Neural progenitor cell (in vitro differentiated cells): Measurements from ENCODE around the gene CD300C. TPM values are rescaled to one million over a fixed set of nuclear protein-coding genes. Genes with fewer than 3 reads are reported as not detected.

Experiments
- DNase-seq: peaks from one replicate; pipeline ENCODE4 v3.0.0-alpha.2; 2016; ENCODE audit warnings: low spot score
- H2AFZ ChIP-seq: fragments of 200-600 bp; sonication (generic); replicated peaks from 2 replicates; pipeline ENCODE4 v1.6.1; 2016; ENCODE audit warnings: antibody characterized with exemption
- H3F3A ChIP-seq: fragments of 200-600 bp; sonication (generic); 2 replicates; pipeline ENCODE4 v1.6.1; 2016; ENCODE audit warnings: antibody characterized with exemption, low read depth
- H3K27ac ChIP-seq: fragments of 200-600 bp; sonication (generic); 2 replicates; pipeline ENCODE4 v1.5.1; 2016; ENCODE audit warnings: mild to moderate bottlenecking
- H3K27me3 ChIP-seq: fragments of 200-600 bp; sonication (generic); 2 replicates; pipeline ENCODE4 v1.6.1; 2016; ENCODE audit warnings: mild to moderate bottlenecking, moderate library complexity
- H3K36me3 ChIP-seq: fragments of 200-600 bp; sonication (generic); 2 replicates; pipeline ENCODE4 v1.5.1; 2016
- H3K4me1 ChIP-seq: fragments of 200-600 bp; sonication (generic); 2 replicates; pipeline ENCODE4 v1.6.1; 2016; ENCODE audit warnings: mixed run types
- H3K4me2 ChIP-seq: fragments of 200-600 bp; sonication (generic); 2 replicates; pipeline ENCODE4 v1.6.1; 2016
- H3K4me3 ChIP-seq: fragments of 200-600 bp; sonication (generic); 2 replicates; pipeline ENCODE4 v1.5.1; 2016
- H3K79me2 ChIP-seq: fragments of 200-600 bp; sonication (generic); 2 replicates; pipeline ENCODE4 v1.6.1; 2016; ENCODE audit warnings: low read depth
- H3K9ac ChIP-seq: fragments of 200-600 bp; sonication (generic); 2 replicates; pipeline ENCODE4 v1.6.1; 2016
- H3K9me3 ChIP-seq: fragments of 200-600 bp; sonication (generic); 2 replicates; pipeline ENCODE4 v1.5.1; 2016; ENCODE audit warnings: low read depth
- H4K20me1 ChIP-seq: fragments of 200-600 bp; sonication (generic); 2 replicates; pipeline ENCODE4 v1.6.1; 2016; ENCODE audit warnings: low read depth
- H3K27ac Mint-ChIP-seq: 3 replicates; pipeline ENCODE4 v1.8.0; 2021; ENCODE audit warnings: mixed read lengths
- H3K27me3 Mint-ChIP-seq: 2 replicates; pipeline ENCODE4 v1.8.0; 2022; ENCODE audit warnings: low read depth, mild to moderate bottlenecking, inconsistent platforms, moderate library complexity, mixed read lengths; ENCODE audit not compliant: insufficient read depth
- H3K36me3 Mint-ChIP-seq: 3 replicates; pipeline ENCODE4 v1.8.0; 2021; ENCODE audit warnings: mixed read lengths
- H3K4me1 Mint-ChIP-seq: 3 replicates; pipeline ENCODE4 v1.8.0; 2021; ENCODE audit warnings: mixed read lengths
- H3K4me3 Mint-ChIP-seq: 3 replicates; pipeline ENCODE4 v1.8.0; 2021; ENCODE audit warnings: mild to moderate bottlenecking, moderate library complexity, mixed read lengths
- H3K9me3 Mint-ChIP-seq: 3 replicates; pipeline ENCODE4 v1.8.0; 2020; ENCODE audit warnings: mixed read lengths
- CTCF ChIP-seq: fragments of 200-600 bp; sonication (generic); IDR thresholded peaks from 2 replicates; pipeline ENCODE4 v1.5.1; 2017; ENCODE audit warnings: antibody characterized with exemption, mild to moderate bottlenecking
- EZH2 ChIP-seq: fragments of 200-600 bp; sonication (generic); IDR thresholded peaks from 2 replicates; pipeline ENCODE4 v1.6.1; 2017; ENCODE audit warnings: antibody characterized with exemption, mild to moderate bottlenecking, moderate library complexity
- EZH2phosphoT487 ChIP-seq: fragments of 200-600 bp; sonication (generic); IDR thresholded peaks from 2 replicates; pipeline ENCODE4 v1.6.1; 2017; ENCODE audit warnings: antibody characterized with exemption
- total RNA-seq: library from RNA; depleted of rRNA; stranded (reverse); fragments of >200 nt; gene quantifications from 2 replicates; pipeline ENCODE4 v1.2.3, GENCODE V29; 2015; ENCODE audit warnings: low replicate concordance

Gene CD300C
- total RNA-seq, 1 donor from 2014 or later: not detected

- H3K4me1 ChIP-seq: no peaks in the 10 kb centered on the region
- Mint-ChIP-seq H3K36me3 (no peaks in the 10 kb centered on the region), H3K4me1 (no peaks in the 10 kb centered on the region), H3K27ac (no peak overlapping the region), H3K9me3 (peaks cover 3% of the 10 kb centered on the region), H3K27me3 (peaks cover 16% of the 10 kb centered on the region), H3K4me3 (no peak overlapping the region)
- no peak overlapping the region for H2AFZ ChIP-seq
- H4K20me1 ChIP-seq: no peaks in the 10 kb centered on the region
- H3F3A ChIP-seq: no peaks in the 10 kb centered on the region
- TF ChIP-seq CTCF: no peak
- TF ChIP-seq EZH2phosphoT487: no peak
- TF ChIP-seq EZH2: no peak
- H3K36me3 ChIP-seq: no peaks in the 10 kb centered on the region
- no peak for DNase-seq
- H3K79me2 ChIP-seq: no peaks in the 10 kb centered on the region
- no peak overlapping the region for H3K27ac ChIP-seq
- no peak overlapping the region for H3K9ac ChIP-seq
- H3K4me2 ChIP-seq: no peak overlapping the region
- no peak overlapping the region for H3K4me3 ChIP-seq
- peaks cover 11% of the 10 kb centered on the region for H3K27me3 ChIP-seq
- no peaks in the 10 kb centered on the region for H3K9me3 ChIP-seq
These were observed 19.2 kb downstream of the CD300C start for GRCh38 chr17:74526681-74527080.

- Histone ChIP-seq H3K9ac (no peak overlapping the region), H3F3A (no peaks in the 10 kb centered on the region), H3K27me3 (peaks cover 11% of the 10 kb centered on the region), H3K27ac (no peak overlapping the region), H3K4me3 (no peak overlapping the region), H3K36me3 (no peaks in the 10 kb centered on the region), H3K79me2 (no peaks in the 10 kb centered on the region), H3K4me2 (no peak overlapping the region), H3K9me3 (no peaks in the 10 kb centered on the region), H3K4me1 (no peaks in the 10 kb centered on the region), H4K20me1 (no peaks in the 10 kb centered on the region), H2AFZ (no peak overlapping the region)
- H3K36me3 Mint-ChIP-seq: no peaks in the 10 kb centered on the region
- peaks cover 3% of the 10 kb centered on the region for H3K9me3 Mint-ChIP-seq
- peaks cover 16% of the 10 kb centered on the region for H3K27me3 Mint-ChIP-seq
- no peak for TF ChIP-seq EZH2phosphoT487
- TF ChIP-seq CTCF: no peak
- no peak for TF ChIP-seq EZH2
- no peak for DNase-seq
- H3K4me1 Mint-ChIP-seq: no peaks in the 10 kb centered on the region
- H3K4me3 Mint-ChIP-seq: no peak overlapping the region
- no peak overlapping the region for H3K27ac Mint-ChIP-seq
These were observed 20.1 kb downstream of the CD300C start for GRCh38 chr17:74525781-74526288.

- Histone ChIP-seq H3K4me3 (no peak overlapping the region), H3K79me2 (no peaks in the 10 kb centered on the region), H3K27ac (no peak overlapping the region), H2AFZ (no peak overlapping the region), H3K9ac (no peak overlapping the region), H3K27me3 (peaks cover 11% of the 10 kb centered on the region), H3K4me2 (no peak overlapping the region), H4K20me1 (no peaks in the 10 kb centered on the region), H3K36me3 (no peaks in the 10 kb centered on the region), H3K4me1 (no peaks in the 10 kb centered on the region), H3F3A (no peaks in the 10 kb centered on the region), H3K9me3 (no peaks in the 10 kb centered on the region)
- peaks cover 16% of the 10 kb centered on the region for H3K27me3 Mint-ChIP-seq
- H3K4me3 Mint-ChIP-seq: no peak overlapping the region
- H3K4me1 Mint-ChIP-seq: no peaks in the 10 kb centered on the region
- H3K36me3 Mint-ChIP-seq: no peaks in the 10 kb centered on the region
- H3K27ac Mint-ChIP-seq: no peak overlapping the region
- TF ChIP-seq EZH2 (no peak), EZH2phosphoT487 (no peak), CTCF (no peak)
- H3K9me3 Mint-ChIP-seq: peaks cover 2% of the 10 kb centered on the region
- DNase-seq: no peak
These were observed 20.5 kb downstream of the CD300C start for GRCh38 chr17:74525465-74525725.
